Measurements from ENCODE around the gene ADAMTSL4.
"Not testable (repeated sequence)": the region's sequence is repeated elsewhere in the genome, so short reads cannot be mapped to it uniquely, and the experiment has no call there.

DNA sequence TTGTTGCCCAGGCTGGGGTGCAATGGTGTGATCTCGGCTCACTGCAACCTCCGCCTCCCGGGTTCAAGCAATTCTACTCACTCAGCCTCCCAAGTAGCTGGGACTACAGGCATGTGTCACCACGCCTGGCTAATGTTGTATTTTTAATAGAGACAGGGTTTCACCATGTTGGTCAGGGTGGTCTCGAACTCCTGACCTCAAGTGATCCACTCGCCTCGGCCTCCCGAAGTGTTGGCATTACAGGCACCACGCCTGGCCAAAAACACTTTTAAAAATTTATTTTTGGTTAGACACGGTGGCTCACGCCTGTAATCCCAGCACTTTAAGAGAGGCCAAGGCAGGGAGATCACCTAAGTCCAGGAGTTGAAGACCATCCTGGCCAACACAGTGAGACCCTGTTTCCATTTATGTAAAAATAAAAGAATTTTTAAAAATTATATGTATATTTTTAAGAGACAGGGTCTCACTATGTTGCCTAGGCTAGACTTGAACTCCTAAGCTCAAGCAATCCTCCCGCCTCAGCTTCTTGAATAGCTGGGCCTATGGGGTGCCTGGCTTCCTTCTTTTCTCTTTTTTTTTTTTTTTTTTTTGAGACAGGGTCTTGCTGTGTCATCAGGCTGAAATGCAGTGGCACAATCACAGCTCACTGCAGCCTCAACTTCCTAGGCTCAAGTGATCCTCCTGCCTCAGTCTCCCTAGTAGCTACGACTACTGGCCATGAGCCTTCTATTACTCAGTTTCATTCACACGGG lies 16.2 kb downstream of the ADAMTSL4 start:
- TF ChIP-seq, protein P1, sequence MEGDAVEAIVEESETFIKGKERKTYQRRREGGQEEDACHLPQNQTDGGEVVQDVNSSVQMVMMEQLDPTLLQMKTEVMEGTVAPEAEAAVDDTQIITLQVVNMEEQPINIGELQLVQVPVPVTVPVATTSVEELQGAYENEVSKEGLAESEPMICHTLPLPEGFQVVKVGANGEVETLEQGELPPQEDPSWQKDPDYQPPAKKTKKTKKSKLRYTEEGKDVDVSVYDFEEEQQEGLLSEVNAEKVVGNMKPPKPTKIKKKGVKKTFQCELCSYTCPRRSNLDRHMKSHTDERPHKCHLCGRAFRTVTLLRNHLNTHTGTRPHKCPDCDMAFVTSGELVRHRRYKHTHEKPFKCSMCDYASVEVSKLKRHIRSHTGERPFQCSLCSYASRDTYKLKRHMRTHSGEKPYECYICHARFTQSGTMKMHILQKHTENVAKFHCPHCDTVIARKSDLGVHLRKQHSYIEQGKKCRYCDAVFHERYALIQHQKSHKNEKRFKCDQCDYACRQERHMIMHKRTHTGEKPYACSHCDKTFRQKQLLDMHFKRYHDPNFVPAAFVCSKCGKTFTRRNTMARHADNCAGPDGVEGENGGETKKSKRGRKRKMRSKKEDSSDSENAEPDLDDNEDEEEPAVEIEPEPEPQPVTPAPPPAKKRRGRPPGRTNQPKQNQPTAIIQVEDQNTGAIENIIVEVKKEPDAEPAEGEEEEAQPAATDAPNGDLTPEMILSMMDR (conservative IDR thresholded peaks at IDR 0.05 in 1 of 2, IDR thresholded peaks at IDR 0.05 in 1 of 2; ENCODE audit: extremely low read depth in 1 of 2, insufficient read depth in 1 of 2, low read depth in 1 of 2, low read length in 2 of 2): not testable (repeated sequence)
- TF ChIP-seq EZH2 (IDR thresholded peaks at IDR 0.05; ENCODE audit: borderline replicate concordance, low read length): not testable (repeated sequence)

All from mammary epithelial cell (primary cell).